K562 (cell line): ENCODE data around the gene PI4KA. TPM values are rescaled to one million over a fixed set of nuclear protein-coding genes. Genes with fewer than 3 reads are reported as not detected.

Source experiments
- ARID1B ChIP-seq: fragments of 450-650 bp; IDR thresholded peaks from 2 replicates; pipeline ENCODE4 v1.6.1; 2016; ENCODE audit warnings: antibody characterized with exemption, mild to moderate bottlenecking, inconsistent platforms
- BCOR ChIP-seq: fragments of 450-650 bp; IDR thresholded peaks from 2 replicates; pipeline ENCODE4 v1.6.1; 2016
- BMI1 ChIP-seq: fragments of 150-350 bp; IDR thresholded peaks from 2 replicates; pipeline ENCODE4 v1.6.1; 2014; ENCODE audit warnings: low read length
- CBX3 ChIP-seq, 2 experiments: IDR thresholded peaks; 1 replicate in 1 of 2; 2 replicates in 1 of 2; pipeline ENCODE4 v1.6.1; 2012; ENCODE audit warnings: inconsistent platforms in 2 of 2, low read length in 2 of 2, borderline replicate concordance in 1 of 2, control low read depth in 1 of 2
- FOS ChIP-seq: IDR thresholded peaks from 3 replicates; pipeline ENCODE4 v1.6.1; 2011; ENCODE audit not compliant: insufficient read length; ENCODE audit errors: extremely low read depth
- HNRNPH1 ChIP-seq: fragments of 200-400 bp; formaldehyde crosslinking; optimal IDR thresholded peaks from 2 replicates; pipeline ENCODE3; 2017; ENCODE audit warnings: low read depth, mild to moderate bottlenecking, low read length, moderate library complexity
- JUND ChIP-seq, 2 experiments: IDR thresholded peaks; 2 replicates in 1 of 2; 3 replicates in 1 of 2; pipeline ENCODE4 v1.6.1; 2011; ENCODE audit warnings: borderline replicate concordance in 2 of 2, low read depth in 2 of 2, low read length in 2 of 2, improper control_type of control experiment in 1 of 2, missing biosample characterization in 1 of 2, missing genetic modification characterization in 1 of 2, missing genetic modification reagents in 1 of 2
- MCM3 ChIP-seq: fragments of 450-650 bp; IDR thresholded peaks from 2 replicates; pipeline ENCODE4 v1.6.1; 2016
- NFIC ChIP-seq: fragments of 450-650 bp; IDR thresholded peaks from 2 replicates; pipeline ENCODE4 v1.6.1; 2017; ENCODE audit warnings: mild to moderate bottlenecking, inconsistent platforms
- NFXL1 ChIP-seq: fragments of 450-650 bp; formaldehyde crosslinking; IDR thresholded peaks from 2 replicates; pipeline ENCODE4 v1.4.0; 2021; ENCODE audit warnings: mild to moderate bottlenecking
- PRPF4 ChIP-seq: fragments of 200-400 bp; formaldehyde crosslinking; IDR thresholded peaks from one replicate; pipeline ENCODE4 v1.6.1; 2017; ENCODE audit warnings: low read length, low read depth, mild to moderate bottlenecking; ENCODE audit not compliant: insufficient read depth, poor library complexity, severe bottlenecking
- SMC3 ChIP-seq: conservative IDR thresholded peaks from 2 replicates; pipeline ENCODE4 v1.6.1; 2011; ENCODE audit warnings: low read depth, low read length, improper control_type of control experiment; ENCODE audit not compliant: insufficient read depth
- SPI1 ChIP-seq: IDR thresholded peaks from 2 replicates; pipeline ENCODE4 v1.6.1; 2011; ENCODE audit warnings: low read depth, low read length, control low read depth, borderline replicate concordance
- ZBTB1 ChIP-seq: sonication (generic); formaldehyde crosslinking; IDR thresholded peaks from 2 replicates; pipeline ENCODE4 v1.8.1; 2023; ENCODE audit warnings: missing genetic modification reagents, low read depth, mild to moderate bottlenecking, borderline replicate concordance
- ZNF140 ChIP-seq: fragments of 250-450 bp; sonication (Bioruptor Pico); IDR thresholded peaks from 2 replicates; pipeline ENCODE4 v1.8.0; 2021; ENCODE audit warnings: moderate library complexity, mild to moderate bottlenecking, inconsistent platforms
- polyA plus RNA-seq, 8 experiments: library from polyadenylated mRNA; depleted of rRNA in 4 of 8; stranded (reverse) in 5 of 8; unstranded in 3 of 8; fragments of >200 nt; fragmentation: Nextera tagmentation in 2 of 8; fragmentation: Illumina TruSeq in 1 of 8; extraction: Ambion mirVana in 2 of 8; extraction: Trizol in 1 of 8; gene quantifications; 2 replicates each; pipeline versions ENCODE4 v1.2.1 to v1.2.3, GENCODE V29; 2011 to 2014; ENCODE audit warnings: inconsistent platforms in 1 of 8, missing spikeins in 1 of 8
- total RNA-seq, 7 experiments: library from RNA; depleted of rRNA in 6 of 7; stranded (reverse); fragments of >200 nt in 6 of 7; fragmentation: Illumina TruSeq in 2 of 7; extraction: Trizol in 2 of 7; gene quantifications; 2 replicates each; pipeline versions ENCODE4 v1.2.1 to v1.2.3, GENCODE V29; 2011 to 2021; ENCODE audit warnings: low replicate concordance in 1 of 7
- TF ChIP-seq, protein P1 (sequence below), 2 experiments: fragments of 450-650 bp in 1 of 2; sonication (generic) in 1 of 2; formaldehyde crosslinking in 1 of 2; IDR thresholded peaks in 1 of 2; conservative IDR thresholded peaks in 1 of 2; 2 replicates each; pipeline versions ENCODE4 v1.6.1 to v1.8.1; 2016 to 2023; ENCODE audit warnings: mild to moderate bottlenecking in 2 of 2, moderate library complexity in 2 of 2, inconsistent platforms in 1 of 2, missing genetic modification reagents in 1 of 2
- TF ChIP-seq, protein P2 (sequence below): fragments of 450-650 bp; IDR thresholded peaks from 2 replicates; pipeline ENCODE4 v1.6.1; 2017; ENCODE audit warnings: mild to moderate bottlenecking, moderate library complexity
- TF ChIP-seq, protein P3 (sequence below): sonication (generic); IDR thresholded peaks from 2 replicates; pipeline ENCODE4 v1.6.1; 2016

PI4KA gene
- total and polyA plus RNA-seq, 9 of the 15 experiments (the other 6 are each of a cell fraction or from before 2014, with no cell fraction given) = 7.3 to 187 (median 84.7) TPM

DNA sequence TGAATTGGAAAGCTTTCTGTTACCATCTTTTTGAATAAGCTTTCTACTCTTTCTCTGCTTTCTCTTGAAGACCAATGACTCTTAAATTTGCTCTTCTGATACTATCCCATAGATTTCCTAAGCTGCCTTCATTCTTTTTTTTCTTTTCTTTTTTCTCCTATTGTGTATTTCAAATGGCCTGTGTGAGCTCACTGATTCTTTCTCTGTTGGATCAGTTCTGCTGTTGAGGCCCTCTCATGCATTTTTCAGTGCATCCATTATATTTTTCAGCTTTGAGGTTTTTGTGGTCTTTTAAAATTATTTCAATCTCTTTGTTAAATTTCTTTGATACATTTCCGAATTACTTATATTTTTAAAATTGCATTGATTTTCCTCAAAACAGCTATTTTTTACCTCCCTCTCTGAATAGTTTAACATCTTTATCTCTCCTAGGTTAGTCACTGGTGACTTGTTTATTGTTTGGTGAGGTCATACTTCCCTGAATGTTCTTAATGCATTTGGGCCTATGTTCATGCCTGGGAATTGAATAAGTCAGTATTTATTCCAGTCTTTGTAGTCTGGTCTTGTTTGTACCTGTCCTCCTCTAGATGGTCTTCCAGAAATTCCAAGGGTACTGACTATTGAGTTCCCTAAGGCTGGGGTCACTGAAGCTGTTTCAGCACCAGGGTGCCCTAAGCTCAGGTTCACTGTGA lies 195.3 kb downstream of the PI4KA start (continued):
- TF ChIP-seq, protein P1, sequence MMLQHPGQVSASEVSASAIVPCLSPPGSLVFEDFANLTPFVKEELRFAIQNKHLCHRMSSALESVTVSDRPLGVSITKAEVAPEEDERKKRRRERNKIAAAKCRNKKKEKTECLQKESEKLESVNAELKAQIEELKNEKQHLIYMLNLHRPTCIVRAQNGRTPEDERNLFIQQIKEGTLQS (IDR thresholded peaks at IDR 0.05) = peak; percentile 76
- TF ChIP-seq, protein P1 (CRISPR knock-in tag; conservative IDR thresholded peaks at IDR 0.05) = no peak
- TF ChIP-seq NFIC (0 out of 2 replicates have a peak, but pooled peaks have one; percentile 12), ZNF140 (CRISPR knock-in tag) (peak; percentile 33; the same call in 1 of the 2 replicates), BMI1 (peak; percentile 25; the same call in 1 of the 2 replicates), ARID1B (0 out of 2 replicates have a peak, but pooled peaks have one; percentile 7), JUND (IDR thresholded peaks at IDR 0.05; ENCODE audit: borderline replicate concordance, low read depth, low read length) (peak; percentile 39; the same call in 1 of the 2 replicates), JUND (tag; IDR thresholded peaks at IDR 0.05; ENCODE audit: borderline replicate concordance, low read depth, low read length) (peak; percentile 66; the same call in 2 of the 3 replicates), BCOR (no peak), SPI1 (no peak), HNRNPH1 (no peak), FOS (no peak), MCM3 (no peak), PRPF4 (no peak), SMC3 (no peak), CBX3 (IDR thresholded peaks at IDR 0.05; ENCODE audit: borderline replicate concordance in 1 of 2, low read length in 2 of 2) (peak in 1 of 2 experiments; percentile 95; a peak in 2 of 3 replicates), NFXL1 (CRISPR knock-in tag) (no peak), ZBTB1 (CRISPR knock-in tag) (no peak)
- TF ChIP-seq, protein P2, sequence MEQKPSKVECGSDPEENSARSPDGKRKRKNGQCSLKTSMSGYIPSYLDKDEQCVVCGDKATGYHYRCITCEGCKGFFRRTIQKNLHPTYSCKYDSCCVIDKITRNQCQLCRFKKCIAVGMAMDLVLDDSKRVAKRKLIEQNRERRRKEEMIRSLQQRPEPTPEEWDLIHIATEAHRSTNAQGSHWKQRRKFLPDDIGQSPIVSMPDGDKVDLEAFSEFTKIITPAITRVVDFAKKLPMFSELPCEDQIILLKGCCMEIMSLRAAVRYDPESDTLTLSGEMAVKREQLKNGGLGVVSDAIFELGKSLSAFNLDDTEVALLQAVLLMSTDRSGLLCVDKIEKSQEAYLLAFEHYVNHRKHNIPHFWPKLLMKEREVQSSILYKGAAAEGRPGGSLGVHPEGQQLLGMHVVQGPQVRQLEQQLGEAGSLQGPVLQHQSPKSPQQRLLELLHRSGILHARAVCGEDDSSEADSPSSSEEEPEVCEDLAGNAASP = no peak
- TF ChIP-seq, protein P3, sequence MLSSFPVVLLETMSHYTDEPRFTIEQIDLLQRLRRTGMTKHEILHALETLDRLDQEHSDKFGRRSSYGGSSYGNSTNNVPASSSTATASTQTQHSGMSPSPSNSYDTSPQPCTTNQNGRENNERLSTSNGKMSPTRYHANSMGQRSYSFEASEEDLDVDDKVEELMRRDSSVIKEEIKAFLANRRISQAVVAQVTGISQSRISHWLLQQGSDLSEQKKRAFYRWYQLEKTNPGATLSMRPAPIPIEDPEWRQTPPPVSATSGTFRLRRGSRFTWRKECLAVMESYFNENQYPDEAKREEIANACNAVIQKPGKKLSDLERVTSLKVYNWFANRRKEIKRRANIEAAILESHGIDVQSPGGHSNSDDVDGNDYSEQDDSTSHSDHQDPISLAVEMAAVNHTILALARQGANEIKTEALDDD = peak; percentile 66
